Measurements from ENCODE around the gene NR1H2. TPM values are rescaled to one million over a fixed set of nuclear protein-coding genes. Genes with fewer than 3 reads are reported as not detected.

NR1H2 gene
- total RNA-seq, 6 experiments from 2014 or later, result 66.6 to 76.0 (median 70.1) TPM

GRCh38 chr19:50356691-50357177 is 19.5 kb upstream of the NR1H2 start:
- Mint-ChIP-seq H3K4me3 (no peak overlapping the region; the same call in 1 of the 2 replicates), H3K4me1 (ENCODE audit: low read depth) (no peaks in the 10 kb centered on the region), H3K36me3 (ENCODE audit: low read depth) (no peaks in the 10 kb centered on the region), H3K9me3 (0 out of 2 replicates have a peak, but pooled peaks cover 4% of the 10 kb centered on the region), H3K27me3 (ENCODE audit: insufficient read depth) (peaks cover 15% of the 10 kb centered on the region), H3K27ac (no peak overlapping the region)
- no peak for DNase-seq
- TF ChIP-seq, protein P1, sequence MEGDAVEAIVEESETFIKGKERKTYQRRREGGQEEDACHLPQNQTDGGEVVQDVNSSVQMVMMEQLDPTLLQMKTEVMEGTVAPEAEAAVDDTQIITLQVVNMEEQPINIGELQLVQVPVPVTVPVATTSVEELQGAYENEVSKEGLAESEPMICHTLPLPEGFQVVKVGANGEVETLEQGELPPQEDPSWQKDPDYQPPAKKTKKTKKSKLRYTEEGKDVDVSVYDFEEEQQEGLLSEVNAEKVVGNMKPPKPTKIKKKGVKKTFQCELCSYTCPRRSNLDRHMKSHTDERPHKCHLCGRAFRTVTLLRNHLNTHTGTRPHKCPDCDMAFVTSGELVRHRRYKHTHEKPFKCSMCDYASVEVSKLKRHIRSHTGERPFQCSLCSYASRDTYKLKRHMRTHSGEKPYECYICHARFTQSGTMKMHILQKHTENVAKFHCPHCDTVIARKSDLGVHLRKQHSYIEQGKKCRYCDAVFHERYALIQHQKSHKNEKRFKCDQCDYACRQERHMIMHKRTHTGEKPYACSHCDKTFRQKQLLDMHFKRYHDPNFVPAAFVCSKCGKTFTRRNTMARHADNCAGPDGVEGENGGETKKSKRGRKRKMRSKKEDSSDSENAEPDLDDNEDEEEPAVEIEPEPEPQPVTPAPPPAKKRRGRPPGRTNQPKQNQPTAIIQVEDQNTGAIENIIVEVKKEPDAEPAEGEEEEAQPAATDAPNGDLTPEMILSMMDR (IDR thresholded peaks at IDR 0.05), result no peak

DNA sequence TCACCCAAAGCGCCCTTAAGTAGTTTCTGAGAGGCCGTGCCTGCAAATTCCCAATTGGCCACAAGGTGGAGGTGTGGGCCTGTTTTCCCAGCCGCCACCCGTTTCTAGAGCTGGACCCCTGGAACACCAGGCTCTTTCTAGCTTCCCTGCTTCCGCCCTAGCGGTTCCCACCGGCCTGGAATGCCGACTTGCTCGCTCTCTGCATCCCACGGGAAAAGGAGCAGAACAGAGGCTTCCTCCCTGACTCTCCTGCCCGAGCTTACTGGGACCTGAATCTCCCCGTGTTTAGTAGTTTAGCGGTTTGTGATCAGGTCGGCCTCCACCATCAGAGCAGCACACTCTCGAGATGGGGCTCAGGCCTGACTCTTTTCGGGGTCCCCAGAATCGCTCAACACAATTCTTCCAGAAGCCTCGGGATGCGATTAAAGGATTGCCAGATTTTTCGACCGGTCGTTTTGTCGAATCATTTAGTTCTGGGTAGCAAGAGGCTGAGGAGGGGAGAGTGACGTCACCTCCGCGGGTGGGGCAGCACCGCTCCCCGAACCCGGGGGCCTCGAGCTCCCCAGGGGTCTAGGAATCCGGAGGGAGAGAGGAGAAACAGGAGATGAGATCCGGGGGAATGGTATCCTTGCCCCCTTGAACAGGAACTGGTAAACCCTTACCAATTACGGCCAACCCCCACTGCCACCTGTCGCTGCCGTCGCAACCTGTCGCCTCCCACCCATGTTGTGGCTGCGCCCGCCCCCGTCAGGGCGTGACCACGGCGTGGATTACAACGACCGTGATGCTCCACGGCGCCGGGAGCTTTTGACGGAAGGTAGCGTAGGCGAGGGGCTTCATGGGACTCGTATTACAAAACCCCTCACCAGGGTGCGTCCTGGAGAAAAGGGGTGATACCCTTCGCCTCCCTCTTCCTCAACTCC is 18.8 kb upstream of the NR1H2 start:
- Mint-ChIP-seq H3K4me3 (peak overlapping the region; percentile 81), H3K9me3 (0 out of 2 replicates have a peak, but pooled peaks cover 4% of the 10 kb centered on the region), H3K27me3 (ENCODE audit: insufficient read depth) (peaks cover 10% of the 10 kb centered on the region), H3K4me1 (ENCODE audit: low read depth) (no peaks in the 10 kb centered on the region), H3K36me3 (ENCODE audit: low read depth) (no peaks in the 10 kb centered on the region), H3K27ac (no peak overlapping the region; the same call in 1 of the 2 replicates)
- TF ChIP-seq, protein P1 (IDR thresholded peaks at IDR 0.05), result peak; percentile 90
- peak; percentile 42 for DNase-seq

- Mint-ChIP-seq H3K4me1 (ENCODE audit: low read depth) (no peaks in the 10 kb centered on the region), H3K4me3 (no peak overlapping the region), H3K9me3 (0 out of 2 replicates have a peak, but pooled peaks cover 4% of the 10 kb centered on the region), H3K36me3 (ENCODE audit: low read depth) (no peaks in the 10 kb centered on the region), H3K27me3 (ENCODE audit: insufficient read depth) (peaks cover 10% of the 10 kb centered on the region), H3K27ac (no peak overlapping the region)
- TF ChIP-seq, protein P1 (IDR thresholded peaks at IDR 0.05), result no peak
- DNase-seq, result no peak
Observed at GRCh38 chr19:50358483-50359327, 17.6 kb upstream of the NR1H2 start.

DNA sequence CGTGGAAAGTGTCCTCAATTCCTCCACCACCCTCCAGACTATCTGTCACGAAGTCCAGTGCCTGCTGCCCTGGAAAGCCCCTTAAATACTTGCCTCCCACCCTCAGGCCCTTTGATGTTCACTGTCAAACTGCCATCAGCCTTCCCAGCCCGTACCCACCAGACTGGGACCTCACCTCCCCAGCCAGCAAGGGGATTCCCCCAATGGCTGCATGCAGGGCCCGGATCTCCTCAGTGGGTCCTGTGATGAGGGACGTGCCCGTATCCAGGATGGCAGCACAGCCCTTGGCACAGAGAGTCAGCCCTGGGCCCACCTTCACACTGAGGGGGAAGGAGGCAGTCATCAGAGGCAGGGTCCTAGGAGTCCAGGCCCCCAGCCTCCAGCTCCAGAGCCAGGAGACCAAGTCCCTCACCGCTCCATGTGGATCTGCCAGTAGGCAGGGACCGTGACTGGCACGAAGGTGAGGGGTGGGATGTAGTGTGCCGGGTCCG is 16.9 kb upstream of the NR1H2 start:
- no peaks in the 10 kb centered on the region for H3K36me3 Mint-ChIP-seq (ENCODE audit: low read depth)
- H3K4me1 Mint-ChIP-seq (ENCODE audit: low read depth), result no peaks in the 10 kb centered on the region
- H3K27me3 Mint-ChIP-seq (ENCODE audit: insufficient read depth), result peaks cover 10% of the 10 kb centered on the region
- TF ChIP-seq, protein P1 (IDR thresholded peaks at IDR 0.05), result no peak
- no peak overlapping the region for H3K27ac Mint-ChIP-seq
- no peak overlapping the region for H3K4me3 Mint-ChIP-seq
- H3K9me3 Mint-ChIP-seq, result 0 out of 2 replicates have a peak, but pooled peaks cover 4% of the 10 kb centered on the region
- DNase-seq, result no peak

Measured in HFFc6 (cell line).